ENCODE data around the gene TMPRSS2.

DNA sequence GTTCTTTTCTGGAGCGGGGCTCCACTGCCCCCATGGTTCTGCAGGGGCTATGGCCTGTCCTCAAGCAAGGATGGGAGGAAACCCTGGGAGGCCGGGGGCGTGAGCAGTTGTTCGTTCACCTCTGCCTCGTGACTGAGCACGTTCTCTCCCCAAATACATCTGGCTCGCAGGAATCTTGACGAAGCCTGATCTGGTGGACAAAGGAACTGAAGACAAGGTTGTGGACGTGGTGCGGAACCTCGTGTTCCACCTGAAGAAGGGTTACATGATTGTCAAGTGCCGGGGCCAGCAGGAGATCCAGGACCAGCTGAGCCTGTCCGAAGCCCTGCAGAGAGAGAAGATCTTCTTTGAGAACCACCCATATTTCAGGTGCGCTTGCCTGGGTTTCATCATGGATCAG, 66.4 kb downstream of the TMPRSS2 start:
- TF ChIP-seq POLR2AphosphoS5 (IDR thresholded peaks at IDR 0.05) (no peak), POLR2A (IDR thresholded peaks at IDR 0.05) (no peak)
- TF ChIP-seq, protein P1, sequence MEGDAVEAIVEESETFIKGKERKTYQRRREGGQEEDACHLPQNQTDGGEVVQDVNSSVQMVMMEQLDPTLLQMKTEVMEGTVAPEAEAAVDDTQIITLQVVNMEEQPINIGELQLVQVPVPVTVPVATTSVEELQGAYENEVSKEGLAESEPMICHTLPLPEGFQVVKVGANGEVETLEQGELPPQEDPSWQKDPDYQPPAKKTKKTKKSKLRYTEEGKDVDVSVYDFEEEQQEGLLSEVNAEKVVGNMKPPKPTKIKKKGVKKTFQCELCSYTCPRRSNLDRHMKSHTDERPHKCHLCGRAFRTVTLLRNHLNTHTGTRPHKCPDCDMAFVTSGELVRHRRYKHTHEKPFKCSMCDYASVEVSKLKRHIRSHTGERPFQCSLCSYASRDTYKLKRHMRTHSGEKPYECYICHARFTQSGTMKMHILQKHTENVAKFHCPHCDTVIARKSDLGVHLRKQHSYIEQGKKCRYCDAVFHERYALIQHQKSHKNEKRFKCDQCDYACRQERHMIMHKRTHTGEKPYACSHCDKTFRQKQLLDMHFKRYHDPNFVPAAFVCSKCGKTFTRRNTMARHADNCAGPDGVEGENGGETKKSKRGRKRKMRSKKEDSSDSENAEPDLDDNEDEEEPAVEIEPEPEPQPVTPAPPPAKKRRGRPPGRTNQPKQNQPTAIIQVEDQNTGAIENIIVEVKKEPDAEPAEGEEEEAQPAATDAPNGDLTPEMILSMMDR (IDR thresholded peaks at IDR 0.05) = no peak

Measured in breast epithelium (tissue), 3 donors.